ENCODE measurements around the gene EYA3.
"Not testable (repeated sequence)": the region's sequence is repeated elsewhere in the genome, so short reads cannot be mapped to it uniquely, and the experiment has no call there.

EYA3 gene

GRCh38 chr1:28027238-28027637, 61.2 kb downstream of the EYA3 start:
- no peak for DNase-seq (ENCODE audit: low spot score)

DNA sequence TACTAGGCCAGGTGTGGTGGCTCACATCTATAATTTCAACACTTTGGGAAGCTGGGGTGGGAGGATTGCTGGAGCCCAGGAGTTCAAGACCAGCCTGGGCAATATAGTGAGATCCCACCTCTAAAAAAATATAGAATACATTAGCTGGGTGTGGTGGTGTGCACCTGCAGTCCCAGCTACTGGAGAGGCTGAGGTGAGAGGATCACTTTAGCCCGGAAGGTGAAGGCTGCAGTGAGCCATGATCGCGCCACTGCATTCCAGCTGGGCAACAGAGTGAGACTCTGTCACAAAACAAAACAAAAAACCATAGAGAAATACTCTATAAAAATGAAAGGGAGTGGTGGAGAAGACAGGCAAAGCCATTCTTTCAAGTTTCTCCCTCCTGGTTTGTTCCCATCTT, 62.1 kb downstream of the EYA3 start:
- DNase-seq (ENCODE audit: low spot score), result no peak

DNA sequence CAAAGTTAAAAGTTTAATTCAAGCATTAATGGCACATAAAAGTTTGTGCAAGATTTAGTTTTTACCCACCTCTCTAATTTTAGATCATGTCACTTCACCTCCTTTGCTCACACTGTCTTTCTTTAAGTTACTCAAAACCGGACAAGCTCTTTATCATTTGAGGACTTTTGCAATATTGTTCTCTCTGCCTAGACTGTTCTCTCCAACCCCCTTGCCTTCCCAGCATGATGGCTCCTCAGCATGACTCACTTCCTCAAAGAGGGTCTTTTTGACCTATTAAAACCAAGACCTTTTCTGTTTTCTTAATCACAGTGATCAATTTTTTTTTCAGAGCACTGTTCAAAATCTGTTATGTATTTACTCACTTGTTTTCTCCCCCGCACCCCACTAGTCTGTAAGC, 67.3 kb downstream of the EYA3 start:
- no peak for DNase-seq (ENCODE audit: low spot score)

DNA sequence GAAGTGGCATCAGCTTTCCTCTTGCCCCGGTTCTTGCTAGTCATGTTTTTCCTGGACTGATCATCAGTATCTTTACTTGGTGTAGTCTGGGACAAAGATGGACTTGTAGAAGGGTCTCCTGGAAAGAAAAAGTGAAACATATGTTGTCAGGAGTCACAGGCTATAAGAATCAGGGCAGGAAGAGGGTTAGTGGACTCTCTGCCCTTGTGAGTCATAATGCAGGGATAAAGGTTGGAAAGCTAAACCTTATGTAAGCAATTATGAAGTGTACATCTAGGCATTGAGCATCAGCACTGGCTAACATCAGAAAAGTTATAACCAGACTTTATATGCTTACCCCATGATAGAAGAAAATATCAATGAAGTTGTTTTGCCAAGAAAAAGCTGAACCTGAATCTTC, 77.4 kb downstream of the EYA3 start:
- no peak for DNase-seq (ENCODE audit: low spot score)

DNA sequence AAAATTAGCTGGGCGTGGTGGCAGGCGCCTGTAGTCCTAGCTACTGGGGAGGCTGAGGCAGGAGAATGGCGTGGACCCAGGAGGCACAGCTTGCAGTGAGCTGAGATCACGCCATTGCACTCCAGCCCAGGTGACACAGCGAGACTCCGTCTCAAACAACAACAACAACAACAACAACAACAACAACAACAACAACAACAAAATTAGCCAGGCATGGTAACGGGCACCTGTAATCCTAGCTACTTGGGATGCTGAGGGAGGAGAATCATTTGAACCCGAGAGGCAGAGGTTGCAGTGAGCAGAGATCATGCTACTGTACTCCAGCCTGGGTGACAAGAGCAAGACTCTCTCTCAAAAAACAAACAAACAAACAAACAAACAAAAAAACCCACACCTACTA, 85.3 kb downstream of the EYA3 start:
- not testable (repeated sequence) for DNase-seq (ENCODE audit: low spot score)

DNA sequence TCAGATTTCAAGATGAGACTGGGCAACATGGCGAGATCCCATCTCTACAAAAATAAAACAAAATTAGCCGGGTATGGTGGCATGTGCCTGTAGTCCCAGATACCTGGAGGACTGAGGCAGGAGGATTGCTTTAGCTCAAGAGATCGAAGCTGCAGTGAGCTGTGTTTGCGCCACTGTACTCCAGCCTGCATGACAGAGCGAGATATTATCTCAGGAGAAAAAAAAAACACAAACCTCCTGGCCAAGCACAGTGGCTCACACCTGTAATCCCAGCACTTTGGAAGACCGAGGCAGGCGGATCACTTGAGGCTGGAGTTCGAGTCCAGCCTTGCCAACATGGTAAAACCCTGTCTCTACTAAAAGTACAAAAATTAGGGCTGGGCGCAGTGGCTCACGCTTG, 85.8 kb downstream of the EYA3 start:
- DNase-seq (ENCODE audit: low spot score), result no peak

GRCh38 chr1:27999055-27999454, 89.4 kb downstream of the EYA3 start:
- DNase-seq (ENCODE audit: low spot score), result no peak

- not testable (repeated sequence) for DNase-seq (ENCODE audit: low spot score)
Observed at GRCh38 chr1:27994526-27994925, 93.9 kb downstream of the EYA3 start.

DNA sequence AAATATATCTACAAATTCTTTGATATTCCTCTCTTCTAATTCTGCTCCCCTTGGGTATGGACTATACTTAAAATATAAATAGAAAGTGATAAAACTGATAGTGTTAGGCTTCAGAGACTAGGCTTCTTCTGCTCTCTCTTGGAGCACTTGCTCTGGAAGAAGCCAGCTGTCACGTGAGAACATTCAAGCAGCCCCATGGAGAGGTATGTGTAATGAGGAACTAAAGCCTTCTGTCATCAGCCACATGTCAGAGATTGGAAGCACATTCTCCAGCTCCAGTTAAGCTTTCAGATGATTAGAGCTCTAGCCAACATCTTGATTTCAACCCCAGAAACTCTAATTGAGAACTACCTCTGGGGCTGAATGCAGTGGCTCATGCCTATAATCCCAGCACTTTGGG, 94.3 kb downstream of the EYA3 start:
- no peak for DNase-seq (ENCODE audit: low spot score)

DNA sequence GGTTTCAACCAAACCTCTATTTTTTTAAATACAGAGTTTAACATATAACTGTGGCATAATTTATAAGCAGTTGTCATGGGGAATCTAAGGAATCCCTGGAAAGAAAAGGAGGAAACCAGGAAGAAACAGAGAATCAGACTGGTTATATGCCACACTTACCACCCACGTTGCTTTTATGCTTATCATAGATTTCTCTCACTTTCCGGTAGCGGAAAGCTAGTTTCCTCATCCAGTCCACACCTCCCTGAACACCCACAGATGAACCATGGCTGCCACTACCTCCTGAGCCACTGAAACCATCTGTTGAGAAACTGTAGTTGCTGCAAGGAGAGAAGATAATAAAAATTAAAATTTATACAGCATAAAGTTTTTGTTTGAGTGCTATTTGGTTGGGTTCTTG, 95.2 kb downstream of the EYA3 start:
- no peak for DNase-seq (ENCODE audit: low spot score)

DNA sequence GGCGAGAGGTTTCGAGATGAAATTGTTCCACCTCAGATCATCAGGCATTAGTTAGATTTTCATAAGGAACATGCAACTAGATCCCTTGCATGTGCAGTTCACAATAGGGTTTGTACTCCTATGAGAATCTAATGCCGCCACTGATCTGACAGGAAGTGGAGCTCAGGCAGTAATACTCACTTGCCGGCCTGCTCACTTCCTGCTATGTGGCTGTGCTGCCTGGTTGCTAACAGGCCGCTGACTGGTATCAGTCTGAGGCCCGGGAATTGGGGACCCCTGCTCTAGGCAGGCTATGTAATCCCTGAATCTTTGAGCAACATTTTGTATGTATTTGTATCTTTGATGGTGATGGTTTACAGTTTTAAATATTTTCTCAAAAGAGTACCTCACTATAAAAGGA, 96.1 kb downstream of the EYA3 start:
- DNase-seq (ENCODE audit: low spot score), result no peak

GRCh38 chr1:27990920-27991537, 97.4 kb downstream of the EYA3 start:
- DNase-seq (ENCODE audit: low spot score), result no peak

DNA sequence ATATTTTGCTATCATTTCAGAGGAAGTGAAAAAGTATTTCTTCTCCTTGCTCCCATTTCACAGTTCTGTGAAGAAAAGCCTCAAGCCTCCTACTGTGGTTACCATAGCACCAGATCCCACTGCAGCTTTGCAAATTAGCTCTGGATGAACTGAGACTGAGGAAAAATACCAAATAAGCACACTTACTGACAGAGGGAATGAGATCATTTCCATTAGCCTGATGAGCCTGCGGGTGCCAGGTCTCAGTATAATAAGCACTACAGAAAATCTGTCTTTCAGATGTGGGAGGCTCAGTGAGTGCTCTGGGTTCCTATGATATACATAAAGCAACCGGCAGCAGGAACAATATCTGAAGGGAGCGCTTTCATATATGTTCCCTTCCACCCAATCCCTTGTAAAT, 107.3 kb downstream of the EYA3 start:
- no peak for DNase-seq (ENCODE audit: low spot score)

- DNase-seq (ENCODE audit: low spot score), result no peak
Observed at GRCh38 chr1:27980216-27980845, 108.1 kb downstream of the EYA3 start.

- DNase-seq (ENCODE audit: low spot score), result no peak
Observed at GRCh38 chr1:27979859-27980201, 108.6 kb downstream of the EYA3 start.

DNA sequence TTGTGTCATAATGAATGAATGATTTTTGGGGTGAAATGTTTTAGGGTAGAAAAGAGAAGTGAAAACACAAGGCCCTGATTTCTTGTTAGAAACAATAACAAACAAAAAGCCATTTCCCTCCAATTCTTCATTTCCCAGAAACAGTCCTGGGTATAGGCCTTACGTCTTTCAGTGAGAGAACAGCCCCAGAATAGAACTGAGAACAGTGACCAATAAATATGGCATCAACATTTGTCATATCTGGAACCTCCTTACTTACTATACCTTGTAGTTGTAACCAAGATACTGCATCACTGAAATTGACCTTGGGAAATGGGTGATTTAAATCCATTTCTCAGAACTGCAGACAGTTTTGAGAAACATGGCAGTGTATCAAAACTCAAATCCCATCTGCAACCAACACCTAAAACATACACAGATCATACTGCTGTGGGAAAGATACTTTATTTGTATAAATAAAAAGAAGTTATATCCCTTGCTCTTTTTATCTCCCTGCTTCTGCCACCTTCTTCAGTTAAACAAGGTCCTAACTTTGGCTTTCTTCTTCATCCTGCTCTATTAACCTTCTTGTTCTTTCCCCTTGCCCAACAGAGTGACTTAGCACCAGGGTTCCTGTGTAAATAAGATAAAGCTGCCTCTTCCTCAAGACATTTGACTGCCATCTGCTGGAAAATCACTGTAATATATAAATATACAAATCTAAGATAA, 109.1 kb downstream of the EYA3 start:
- DNase-seq (ENCODE audit: low spot score), result peak; percentile 51

DNA sequence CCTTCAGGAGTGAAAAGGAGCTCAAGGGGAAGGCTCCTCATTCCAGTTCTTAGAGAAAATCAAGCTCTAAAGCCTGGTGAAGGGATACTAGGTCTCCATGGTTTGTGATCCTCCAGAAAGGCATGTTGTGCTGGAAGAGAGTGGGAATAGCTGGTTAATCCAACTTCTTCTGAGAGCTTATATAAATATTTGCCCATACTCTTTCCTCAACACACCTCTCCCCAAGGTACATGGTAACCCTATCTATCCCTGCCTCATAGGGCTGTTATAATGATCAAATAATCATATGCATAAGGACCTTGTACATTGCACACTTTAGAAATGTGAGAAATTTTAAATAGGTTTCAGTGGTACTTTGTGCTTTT, 114.0 kb downstream of the EYA3 start:
- no peak for DNase-seq (ENCODE audit: low spot score)

- no peak for DNase-seq (ENCODE audit: low spot score)
Observed at GRCh38 chr1:27973771-27974416, 114.5 kb downstream of the EYA3 start.

DNA sequence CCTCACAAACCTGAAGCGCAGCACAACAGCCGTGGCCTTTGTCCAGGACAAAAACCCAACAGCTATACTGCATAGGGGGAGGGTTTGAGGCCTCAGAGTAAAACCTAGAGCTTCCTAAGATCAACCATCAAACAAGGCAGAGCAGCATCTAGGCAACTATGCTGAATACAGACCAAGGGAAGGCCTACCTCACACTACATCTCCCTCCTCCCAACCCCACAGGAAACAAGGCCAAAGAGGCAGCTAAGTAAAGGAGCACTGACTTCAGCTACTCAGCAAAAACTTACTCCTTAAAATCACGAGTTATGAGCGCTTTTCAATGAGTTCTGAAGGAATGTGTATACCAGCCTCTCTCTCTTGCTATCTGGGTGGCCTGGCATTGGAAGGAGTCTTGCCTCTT, 116.3 kb downstream of the EYA3 start:
- DNase-seq (ENCODE audit: low spot score), result no peak

DNA sequence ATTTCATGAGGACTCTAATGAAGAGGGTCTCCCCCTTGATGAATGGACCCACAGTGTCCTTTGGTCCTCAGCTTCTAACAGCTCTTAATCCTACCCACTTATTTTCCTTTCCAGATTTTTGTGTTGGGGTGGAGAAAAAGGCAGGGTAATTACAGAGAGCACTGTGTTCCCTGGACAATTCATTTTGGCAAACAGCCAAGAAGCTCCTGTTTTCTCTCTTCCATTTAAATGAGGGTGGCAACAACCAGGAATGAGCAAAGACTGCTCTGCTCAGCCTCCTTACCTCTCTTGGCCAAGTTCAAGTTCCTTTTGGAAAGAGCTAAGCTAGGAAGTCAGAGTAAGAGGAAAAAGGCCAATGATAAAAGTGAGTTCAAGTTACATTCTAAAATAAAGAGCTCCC, 116.7 kb downstream of the EYA3 start:
- no peak for DNase-seq (ENCODE audit: low spot score)

DNA sequence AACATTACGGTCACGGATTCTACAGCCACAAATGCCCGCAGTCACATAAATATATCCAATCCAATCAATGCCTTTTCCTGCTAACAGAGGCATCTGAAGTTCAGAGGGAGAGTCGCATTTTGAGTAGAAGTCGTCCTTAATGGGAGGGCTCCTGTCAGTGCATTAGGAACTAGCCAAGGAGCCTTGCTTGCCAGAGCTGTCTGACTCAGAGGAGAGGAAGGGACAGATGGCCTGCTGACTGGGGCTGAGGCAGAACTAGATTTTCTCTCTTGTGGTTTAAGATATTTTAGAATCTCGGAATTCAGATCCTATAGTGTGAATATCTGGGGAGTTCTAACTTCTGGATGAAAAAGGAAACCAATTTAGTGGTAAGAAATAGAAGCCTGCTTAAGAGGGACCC, 118.0 kb downstream of the EYA3 start:
- DNase-seq (ENCODE audit: low spot score), result no peak

GRCh38 chr1:27968692-27969091, 119.7 kb downstream of the EYA3 start:
- DNase-seq (ENCODE audit: low spot score), result peak; percentile 28

GRCh38 chr1:27967884-27968466, 120.4 kb downstream of the EYA3 start:
- DNase-seq (ENCODE audit: low spot score), result no peak

All from LoVo (cell line).